CD4-positive, alpha-beta T cell treated with Interferon alpha-2 for 1 hour (primary cell): ENCODE results near the gene TNS1.
"Not testable (repeated sequence)": the region's sequence is repeated elsewhere in the genome, so short reads cannot be mapped to it uniquely, and the experiment has no call there.

ENCODE experiments used
- DNase-seq, 2 donors: peaks; one replicate each; pipeline ENCODE4 v3.0.0-alpha.2; 2020 to 2022

Gene TNS1

DNA sequence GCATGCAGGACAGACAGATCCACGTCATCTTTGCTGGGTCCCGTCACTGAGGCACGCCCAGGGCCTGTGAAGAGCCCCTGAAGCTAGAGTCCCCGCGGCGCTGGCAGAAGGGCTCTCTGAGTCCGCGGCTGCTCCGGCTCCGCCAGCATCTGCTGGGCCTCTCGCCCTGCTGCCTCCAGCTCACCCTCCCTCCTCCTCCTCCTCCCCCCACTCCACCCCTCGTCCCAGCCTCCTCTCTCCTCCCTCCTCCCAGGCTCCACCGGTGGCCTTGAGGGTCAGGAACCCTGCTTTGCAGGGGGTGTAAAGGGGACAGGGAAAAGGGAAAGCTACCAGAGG is at the start of gene TNS1:
TSS of gene TNS1 (minus strand) at position 151 of the 336 bp plus-strand sequence. CDS start at position 28, 123 bp downstream.
- DNase-seq, result no peak

- DNase-seq, result no peak
These were observed 49.1 kb upstream of the TNS1 start for GRCh38 chr2:218051903-218052302.

- no peak for DNase-seq
These were observed 44.9 kb upstream of the TNS1 start for GRCh38 chr2:218047536-218048225.

GRCh38 chr2:218046238-218046637 is 43.4 kb upstream of the TNS1 start:
- DNase-seq, result peak in 1 of 2 donors; percentile 40

- not testable (repeated sequence) for DNase-seq
These were observed 41.8 kb upstream of the TNS1 start for GRCh38 chr2:218044599-218044998.

- no peak for DNase-seq
These were observed 40.9 kb upstream of the TNS1 start for GRCh38 chr2:218043701-218044109.

- DNase-seq, result no peak
These were observed 40.3 kb upstream of the TNS1 start for GRCh38 chr2:218043100-218043499.

GRCh38 chr2:218041302-218042168 is 38.7 kb upstream of the TNS1 start:
- peak in 1 of 2 donors; percentile 19 for DNase-seq

GRCh38 chr2:218040883-218041282 is 38.1 kb upstream of the TNS1 start:
- DNase-seq, result no peak

GRCh38 chr2:218039171-218039570 is 36.4 kb upstream of the TNS1 start:
- no peak for DNase-seq

- no peak for DNase-seq
These were observed 33.6 kb upstream of the TNS1 start for GRCh38 chr2:218036371-218036770.

DNA sequence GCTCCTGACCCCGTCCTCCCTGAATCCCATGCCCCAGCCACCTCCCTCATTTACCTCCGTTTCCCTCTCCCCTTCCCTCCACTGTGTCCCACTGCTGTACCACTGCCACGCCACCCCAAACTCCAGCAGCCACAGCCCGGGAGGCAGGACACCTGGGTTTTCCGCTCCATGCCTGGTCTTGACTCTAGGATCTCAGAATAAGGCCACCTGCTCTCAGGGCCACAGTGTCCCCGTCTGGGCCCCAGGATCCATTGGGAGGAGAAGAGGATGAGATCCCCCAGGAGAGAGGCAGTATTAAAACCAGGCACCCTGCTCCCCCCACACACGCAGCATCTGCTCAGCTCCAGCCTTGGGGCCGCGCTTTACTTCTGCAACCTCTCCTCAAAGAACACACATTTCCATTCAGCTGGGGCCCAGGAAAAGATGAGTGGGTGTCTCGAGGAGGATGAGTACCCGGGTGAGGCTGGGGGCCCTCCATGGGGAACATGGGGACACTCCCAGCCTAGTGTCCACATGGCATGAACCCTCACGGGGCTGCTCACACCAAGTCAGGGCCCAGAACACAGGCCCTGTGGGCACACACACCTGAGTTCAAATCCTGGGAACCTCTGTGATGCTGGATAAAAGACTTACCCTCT is 32.8 kb upstream of the TNS1 start:
- no peak for DNase-seq

DNA sequence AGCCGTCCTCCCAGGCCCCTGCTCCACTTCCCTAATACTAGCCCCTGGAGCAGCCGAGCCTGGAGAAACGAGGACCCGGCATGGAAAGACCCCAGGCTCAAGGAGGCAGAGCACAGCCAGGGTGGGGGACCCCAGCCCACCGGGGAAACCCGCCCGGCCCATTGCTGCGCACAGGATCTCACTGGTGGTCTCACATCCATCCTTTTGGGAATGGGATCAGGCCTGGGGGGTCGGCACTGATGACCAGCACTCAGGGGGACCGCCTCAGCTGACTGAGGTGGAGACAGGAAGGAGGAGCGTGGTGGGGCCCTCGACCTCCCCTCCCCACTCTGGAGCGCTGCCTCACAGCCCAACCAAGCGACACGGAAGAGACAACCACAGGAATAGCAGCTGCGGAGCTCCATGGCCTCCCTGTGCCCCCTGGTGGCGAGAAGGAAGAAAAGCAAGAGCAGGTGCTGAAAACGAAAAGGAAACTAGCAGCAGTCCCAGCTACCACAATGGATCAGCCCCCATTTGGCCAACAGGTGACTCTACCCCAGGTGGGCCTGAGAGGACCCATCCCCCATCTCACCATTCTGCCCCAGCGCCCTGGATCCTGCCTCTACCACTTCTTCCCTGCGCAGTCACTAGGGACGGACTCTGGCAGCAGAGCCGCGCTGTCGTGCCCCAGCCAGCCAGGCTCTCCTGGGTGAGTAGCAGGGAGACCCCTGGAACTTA is 31.9 kb upstream of the TNS1 start:
- DNase-seq, result peak; percentile 69 to 82

GRCh38 chr2:218033590-218034496 is 31.0 kb upstream of the TNS1 start:
- no peak for DNase-seq

DNA sequence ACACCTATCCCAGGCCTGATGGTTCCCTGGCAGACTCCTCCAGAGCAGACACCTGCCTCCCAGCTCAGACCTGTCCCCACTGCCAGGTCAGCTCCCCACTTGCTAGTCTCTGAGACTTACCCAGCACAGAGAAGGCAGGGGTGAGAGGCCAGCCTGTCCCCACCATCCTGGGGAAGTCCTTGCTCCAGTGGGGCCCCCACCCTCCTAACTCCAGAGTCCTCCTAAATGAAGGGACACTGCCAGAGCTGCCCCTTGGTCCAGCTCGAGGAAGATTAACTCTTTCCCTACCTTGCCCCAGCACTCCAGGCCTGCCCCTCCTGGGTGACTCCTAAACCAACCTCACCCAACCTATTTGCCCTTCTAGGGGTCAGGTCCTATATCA is 30.4 kb upstream of the TNS1 start:
- DNase-seq, result no peak

DNA sequence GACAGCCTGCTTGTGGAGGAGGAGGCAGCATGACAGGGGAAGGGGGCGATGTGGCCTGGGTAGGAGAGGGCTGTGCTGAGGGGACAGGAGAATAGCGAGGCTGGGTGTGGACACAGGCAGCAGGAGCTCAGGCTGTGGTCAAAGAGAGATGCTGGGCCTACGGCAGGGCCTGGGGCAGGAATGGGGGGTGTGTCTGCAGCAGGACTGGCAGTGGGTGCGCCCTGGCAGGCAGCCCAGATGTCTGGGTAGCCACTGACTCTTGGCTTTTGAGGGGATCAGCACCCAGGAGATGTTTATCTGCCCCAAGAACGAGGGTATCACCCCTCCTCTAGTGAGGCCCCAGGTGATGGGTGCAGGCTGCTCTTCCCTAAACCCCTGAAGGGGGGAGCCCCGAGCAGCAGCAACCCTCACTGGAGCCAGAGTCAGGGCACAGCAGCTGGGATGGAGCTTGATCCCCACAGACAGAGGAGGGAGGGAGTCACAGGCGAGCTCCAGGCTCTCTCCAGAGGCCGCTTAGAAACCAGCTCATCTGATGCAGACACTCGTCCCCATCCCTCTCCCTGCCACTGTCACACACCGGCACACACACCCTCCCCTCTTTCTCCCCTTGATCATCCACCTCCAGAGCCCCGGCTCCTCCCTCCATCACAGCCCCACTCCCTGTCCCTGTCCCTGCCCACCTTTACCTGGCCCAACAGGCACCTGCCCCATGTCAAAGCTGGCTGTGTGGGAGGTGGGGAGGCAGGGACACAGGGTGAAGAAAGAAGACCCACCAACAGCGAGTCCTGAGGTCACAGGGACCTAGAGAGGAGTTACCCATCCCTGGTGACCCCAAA is 29.8 kb upstream of the TNS1 start:
- DNase-seq, result no peak

GRCh38 chr2:218031771-218032257 is 29.0 kb upstream of the TNS1 start:
- no peak for DNase-seq

- DNase-seq, result no peak
These were observed 28.5 kb upstream of the TNS1 start for GRCh38 chr2:218031261-218031660.

DNA sequence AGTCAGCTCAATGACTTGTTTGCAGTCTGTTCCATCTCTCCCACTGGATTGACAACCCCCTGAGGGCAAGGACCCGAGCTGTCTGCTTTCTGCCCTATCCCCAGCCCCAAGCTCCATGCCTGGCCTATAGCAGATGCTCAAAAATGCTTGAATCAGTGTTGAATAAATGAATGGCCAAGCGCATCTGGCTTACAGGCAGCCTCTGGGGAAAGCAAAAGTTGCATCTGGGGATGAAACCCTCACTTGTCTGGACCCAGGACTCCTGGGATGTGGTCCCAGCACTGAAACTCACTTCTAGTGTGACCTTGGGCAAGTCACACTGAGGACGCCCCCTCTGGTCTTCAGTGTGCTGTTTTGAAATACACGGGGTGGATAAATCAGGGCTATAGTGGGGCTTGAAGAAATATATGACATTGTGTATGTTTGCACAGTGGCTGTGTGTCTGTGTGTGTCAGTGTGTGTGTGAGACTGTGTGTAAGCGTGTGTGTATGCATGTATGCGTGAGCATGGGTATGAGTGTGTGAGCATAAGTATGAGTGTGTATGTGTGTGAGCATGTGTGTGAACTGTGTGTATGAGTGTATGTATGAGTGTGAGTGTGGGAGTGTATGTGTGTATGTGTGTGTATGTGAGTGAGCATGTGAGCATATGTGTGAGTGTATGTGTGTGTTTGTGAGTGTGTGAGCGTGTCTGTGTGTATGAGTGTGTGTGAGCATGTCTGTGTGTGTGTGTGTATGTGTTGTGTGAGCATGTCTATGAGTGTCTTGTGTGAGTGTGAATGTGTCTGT is 27.8 kb upstream of the TNS1 start:
- DNase-seq, result no peak
